Midbrain (tissue), 1 donor: ENCODE measurements around the gene TSC22D2.
A peak's percentile ranks its signal among the peaks of the same experiment; 100 is the strongest.
"Not testable (repeated sequence)": the region's sequence is repeated elsewhere in the genome, so short reads cannot be mapped to it uniquely, and the experiment has no call there.

Experiments used
- DNase-seq: peaks from one replicate; lab custom pipeline; 2025; lab: John Stamatoyannopoulos, UW

The TSC22D2 gene

DNA sequence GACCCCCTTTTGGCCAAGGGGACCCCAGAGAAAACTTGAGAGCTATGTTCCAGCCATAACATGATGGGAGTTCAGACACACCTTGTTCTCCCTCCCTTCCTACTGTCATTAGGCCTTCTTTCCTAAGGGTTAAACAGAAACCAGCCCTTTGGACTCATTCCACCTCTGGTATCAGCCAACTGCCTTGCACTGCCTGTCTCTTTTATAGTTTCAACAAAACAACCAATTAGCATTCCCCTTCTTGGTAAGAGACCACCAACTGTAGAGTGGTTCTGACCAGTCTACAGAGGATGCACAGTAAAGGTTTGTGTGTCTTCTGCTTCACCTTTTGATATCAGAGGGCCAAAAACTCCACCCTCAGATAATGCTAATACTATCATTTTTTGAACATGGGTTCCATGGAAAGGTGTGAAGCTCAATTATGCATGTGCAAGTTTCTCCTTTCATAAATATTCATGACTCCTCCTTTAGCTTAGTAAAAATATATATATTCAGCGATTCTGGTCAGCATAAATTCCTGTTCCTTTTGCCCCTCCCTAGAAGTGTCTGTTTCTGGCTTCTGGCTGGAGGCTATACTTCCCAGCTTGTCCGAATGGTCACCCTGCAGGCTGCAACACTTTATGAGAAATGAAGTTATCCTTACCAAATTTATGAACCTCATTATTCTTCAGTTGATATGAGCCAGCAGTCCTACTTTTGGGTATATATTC lies 82.3 kb downstream of the TSC22D2 start:
- DNase-seq = no peak

DNA sequence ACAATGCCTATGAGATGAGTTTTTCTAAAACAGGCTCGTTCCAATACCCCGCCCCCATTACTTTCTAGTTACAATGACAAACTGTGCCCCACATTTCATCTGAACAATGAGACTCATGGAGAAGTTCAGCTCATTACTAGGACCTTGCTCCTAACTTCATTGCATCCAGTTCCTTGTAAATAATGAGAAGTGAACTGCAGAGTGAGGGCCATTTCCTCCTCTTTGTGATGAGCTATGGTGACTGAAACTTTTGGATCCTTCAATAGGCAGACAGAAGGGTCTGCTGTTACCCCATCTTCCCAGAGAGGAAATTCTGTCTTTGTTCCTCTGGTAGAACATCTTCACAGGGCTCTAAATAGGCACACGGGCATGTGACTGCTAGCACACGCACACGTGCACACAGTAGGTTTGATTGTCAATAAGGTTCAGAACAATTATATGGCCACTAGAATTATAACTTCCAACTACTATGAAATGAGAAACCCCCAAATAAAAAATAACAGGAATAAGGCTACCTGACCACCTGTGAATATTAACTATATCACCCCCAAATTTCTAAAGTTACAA lies 86.4 kb downstream of the TSC22D2 start:
- DNase-seq = peak; percentile 1

DNA sequence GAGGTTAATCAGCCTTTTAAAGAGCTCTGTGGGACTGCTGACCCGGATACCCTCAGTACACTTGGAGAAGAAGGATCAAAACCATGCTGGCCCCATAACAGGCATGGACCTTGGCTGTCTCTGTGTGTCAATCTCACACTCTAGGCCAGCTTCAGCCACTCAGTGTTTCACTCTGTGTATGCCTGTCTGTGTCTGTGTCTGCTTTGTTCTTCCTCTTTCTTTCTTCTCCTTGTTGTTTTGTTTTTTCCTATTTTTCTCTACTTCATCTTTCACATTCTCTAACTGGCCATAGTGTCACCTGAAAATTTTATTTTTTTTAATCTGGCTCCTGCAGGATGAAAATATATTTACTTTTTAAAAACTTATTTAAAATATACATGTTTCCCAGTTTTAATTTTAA lies 87.1 kb downstream of the TSC22D2 start:
- DNase-seq = peak; percentile 3

DNA sequence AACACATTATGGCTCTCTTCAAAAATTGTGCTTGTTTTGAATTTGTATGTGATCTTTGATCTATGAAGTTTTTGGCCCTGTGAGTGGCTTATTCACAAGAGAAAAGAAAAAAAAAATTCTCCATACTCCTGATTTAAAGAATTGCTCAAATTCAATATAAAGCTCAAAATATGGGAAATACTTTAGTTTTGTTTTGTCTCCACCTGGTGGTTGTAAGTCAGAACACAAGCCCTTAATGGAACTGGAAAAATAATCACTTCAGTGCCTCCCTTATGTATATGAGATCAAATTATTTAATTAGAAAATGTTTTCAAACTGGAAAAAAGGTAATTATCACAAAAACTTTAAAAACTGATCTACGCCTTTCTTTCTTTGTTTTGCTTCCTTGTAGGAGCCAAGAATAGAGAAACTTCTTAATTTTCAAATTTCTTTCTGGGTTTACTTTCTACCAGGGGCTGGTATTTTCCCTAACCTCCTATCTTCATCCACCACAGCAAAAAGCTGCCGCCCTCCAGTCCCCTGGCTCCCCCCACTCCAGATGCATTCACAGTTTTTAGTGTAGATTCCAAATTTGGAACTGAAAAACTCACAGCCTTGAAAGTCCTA lies 87.6 kb downstream of the TSC22D2 start:
- peak; percentile 77 for DNase-seq

DNA sequence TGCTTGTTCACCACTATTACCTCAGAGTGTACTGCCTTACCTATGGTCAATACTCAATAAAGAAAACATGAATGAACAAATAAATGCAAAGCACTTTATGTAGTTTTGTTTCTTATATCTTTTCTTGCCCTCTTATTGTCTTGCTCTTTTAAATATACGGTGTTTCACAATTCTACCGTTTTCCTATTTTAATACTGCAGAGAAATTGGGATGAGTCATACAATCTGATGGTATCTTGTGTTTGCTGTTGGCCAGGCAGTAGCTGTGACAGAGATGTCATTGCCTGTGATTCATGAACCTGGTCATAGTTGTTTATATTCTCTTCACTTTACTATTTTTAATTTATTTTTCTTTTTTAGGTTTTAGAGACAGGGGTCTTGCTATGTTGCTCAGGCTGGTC lies 89.9 kb downstream of the TSC22D2 start:
- DNase-seq = no peak

DNA sequence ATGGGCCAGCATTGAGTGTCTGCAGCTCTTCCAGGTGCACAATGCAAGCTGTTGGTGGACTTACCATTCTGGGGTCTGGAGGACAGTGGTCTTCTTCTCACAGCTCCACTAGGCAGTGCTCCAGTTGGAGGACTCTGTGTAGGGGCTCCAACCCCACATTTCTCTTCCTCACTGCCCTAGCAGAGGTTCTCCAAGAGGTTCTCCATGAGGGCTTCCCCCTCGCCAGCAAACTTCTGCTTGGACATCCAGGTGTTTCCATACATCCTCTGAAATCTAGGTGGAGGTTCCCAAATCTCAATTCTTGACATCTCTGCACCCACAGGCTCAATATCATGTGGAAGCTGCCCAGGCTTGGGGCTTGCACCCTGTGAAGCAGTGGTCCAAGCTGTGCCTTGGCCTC lies 92.9 kb downstream of the TSC22D2 start:
- DNase-seq = not testable (repeated sequence)

DNA sequence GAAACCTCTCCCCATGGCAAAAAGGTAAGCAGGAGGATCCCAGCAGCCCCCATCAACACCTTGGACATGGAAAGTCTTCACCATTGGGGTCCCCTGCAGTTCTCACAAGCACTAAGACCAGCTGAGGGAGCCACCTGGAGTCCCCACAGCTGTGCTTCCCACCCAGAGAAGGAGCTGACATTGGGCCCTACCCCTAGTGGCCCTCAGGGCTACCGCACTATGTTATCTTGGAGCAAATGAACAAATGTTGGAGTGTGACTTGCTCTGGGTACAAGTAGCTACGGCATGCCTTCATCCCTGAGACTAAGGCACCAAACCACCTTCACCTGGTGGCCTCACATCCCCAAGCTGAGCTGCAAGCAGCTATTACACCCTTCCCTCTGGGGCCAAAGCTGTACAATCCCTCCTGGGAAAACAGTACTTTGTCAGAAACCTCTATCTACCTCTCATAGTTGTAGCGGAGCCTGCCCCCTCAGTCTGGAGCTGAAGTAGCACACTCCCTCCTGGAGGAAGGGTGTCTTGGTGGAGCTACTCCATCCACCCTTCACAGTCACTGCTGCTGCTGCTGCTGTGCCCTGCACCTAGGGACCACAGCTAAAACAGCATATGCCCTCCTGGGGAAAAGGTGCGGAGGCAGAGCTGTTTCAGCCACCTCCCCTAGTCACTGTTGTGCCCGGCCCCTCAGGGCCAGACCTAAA lies 95.5 kb downstream of the TSC22D2 start:
- no peak for DNase-seq

DNA sequence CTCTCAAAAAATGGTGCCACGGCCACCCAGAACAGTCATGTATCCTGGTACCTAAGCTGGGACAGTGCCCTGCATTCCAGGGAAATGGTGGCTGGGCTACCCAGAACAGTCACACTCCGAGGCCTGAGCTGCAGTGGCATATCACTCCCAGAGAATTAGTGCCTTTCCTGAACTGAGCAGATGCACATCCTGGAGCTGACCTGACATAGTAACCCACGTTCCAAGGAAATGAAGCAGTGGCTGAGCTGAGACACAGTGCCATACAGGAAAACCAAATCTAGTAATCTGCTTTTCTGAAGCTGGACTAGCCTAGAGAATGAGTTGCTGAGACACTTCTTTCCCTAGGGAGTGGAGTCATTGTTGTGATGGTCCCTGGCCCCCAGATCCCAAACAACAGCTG lies 96.4 kb downstream of the TSC22D2 start:
- no peak for DNase-seq

DNA sequence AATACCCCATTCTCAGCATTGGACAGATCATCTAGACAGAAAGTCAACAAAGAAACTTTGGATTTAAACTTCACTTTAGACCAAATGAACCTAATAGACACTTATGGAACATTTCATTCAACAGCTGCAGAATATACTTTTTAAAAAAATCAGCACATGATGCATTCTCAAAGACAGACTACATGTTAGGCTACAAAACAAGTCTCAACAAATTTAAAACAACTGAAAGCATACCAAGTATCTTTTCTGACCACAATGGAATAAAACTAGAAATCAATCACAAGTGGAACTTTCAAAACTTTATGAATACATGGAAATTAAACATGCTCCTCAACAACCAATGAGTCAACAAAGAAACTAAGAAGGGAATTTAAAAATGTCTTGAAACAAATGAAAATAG lies 100.3 kb downstream of the TSC22D2 start:
- no peak for DNase-seq

DNA sequence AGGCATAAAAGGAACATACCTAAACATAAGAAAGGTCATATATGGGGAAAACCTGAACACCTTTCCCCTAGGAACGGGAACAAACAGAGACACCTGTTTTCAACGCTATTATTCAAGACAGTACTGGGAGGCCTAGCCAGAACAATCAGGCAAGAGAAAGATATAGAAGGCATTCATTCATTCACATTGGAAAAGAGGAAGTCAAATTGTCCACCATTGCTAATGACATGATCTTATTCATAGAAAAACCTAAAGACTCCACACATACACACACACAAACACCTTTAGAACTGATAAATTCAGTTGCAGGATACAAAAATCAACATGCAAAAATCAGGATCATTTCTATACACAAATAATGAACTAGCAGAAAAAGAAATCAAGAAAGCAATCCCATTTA lies 101.7 kb downstream of the TSC22D2 start:
- DNase-seq = no peak

DNA sequence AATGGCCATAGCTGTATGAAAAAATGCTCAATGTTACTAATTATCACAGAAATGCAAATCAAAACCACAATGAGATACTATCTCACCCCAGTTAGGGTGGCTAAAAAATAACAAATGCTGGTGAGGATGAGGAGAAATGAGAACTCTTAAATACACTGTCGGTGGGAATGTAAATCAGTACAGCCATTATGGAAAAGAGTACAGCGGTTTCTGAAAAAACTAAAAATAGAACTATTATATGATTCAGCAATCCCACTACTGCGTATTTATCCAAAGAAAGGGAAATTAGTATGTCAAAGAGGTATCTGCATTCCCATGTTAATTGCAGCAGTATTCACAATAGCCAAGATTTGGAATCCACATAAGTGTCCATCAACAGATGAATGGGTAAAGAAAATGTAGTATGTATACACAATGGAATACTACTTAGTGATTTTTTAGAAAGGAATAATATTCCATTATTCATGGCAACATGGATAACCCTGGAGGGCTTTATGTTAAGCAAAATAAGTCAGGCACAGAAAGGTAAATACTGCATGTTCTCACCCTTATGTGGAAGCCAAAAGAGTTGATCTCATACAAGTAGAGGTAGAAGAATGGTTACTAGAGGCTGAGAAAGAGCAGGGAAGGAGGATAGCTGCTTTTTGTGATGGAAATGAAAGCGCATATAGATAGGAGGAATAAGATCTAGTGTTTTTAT lies 103.2 kb downstream of the TSC22D2 start:
- no peak for DNase-seq

DNA sequence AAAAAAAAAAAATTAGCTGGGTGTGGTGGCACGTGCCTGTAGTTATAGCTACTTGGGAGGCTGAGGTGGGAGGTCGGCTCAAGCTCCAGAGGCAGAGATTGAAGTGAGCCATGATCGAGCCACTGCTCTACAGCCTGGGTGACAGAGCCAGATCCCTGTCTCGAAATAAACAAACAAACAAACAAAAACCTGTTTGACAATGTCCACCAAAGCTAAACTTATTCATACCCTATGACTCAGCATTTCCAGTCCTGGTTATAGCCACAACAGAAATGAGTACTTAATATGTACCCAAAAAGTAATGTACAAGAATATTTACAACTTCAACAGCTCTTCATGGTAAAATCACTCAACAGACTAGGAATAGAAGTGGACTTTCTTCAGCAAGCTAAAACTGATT lies 107.1 kb downstream of the TSC22D2 start:
- DNase-seq = no peak
